Parathyroid adenoma (tissue), 2 donors: ENCODE results near the gene TNS3.

Source experiments
- H2AFZ ChIP-seq: fragments of 300-600 bp; sonication (generic); one replicate; pipeline ENCODE4 v1.7.0; 2017; ENCODE audit warnings: antibody characterized with exemption, mild to moderate bottlenecking
- H3K27ac ChIP-seq: fragments of 300-600 bp; sonication (generic); one replicate; pipeline ENCODE4 v1.7.0; 2017
- H3K27me3 ChIP-seq: fragments of 300-600 bp; sonication (generic); one replicate; pipeline ENCODE4 v1.7.0; 2017; ENCODE audit warnings: low read length; ENCODE audit not compliant: control insufficient read depth, insufficient read depth
- H3K36me3 ChIP-seq: fragments of 300-600 bp; sonication (generic); one replicate; pipeline ENCODE4 v1.7.0; 2017; ENCODE audit warnings: low read length; ENCODE audit not compliant: control insufficient read depth, insufficient read depth
- H3K4me1 ChIP-seq: fragments of 300-600 bp; sonication (generic); one replicate; pipeline ENCODE4 v1.7.0; 2017; ENCODE audit warnings: control low read depth
- H3K4me2 ChIP-seq: fragments of 300-600 bp; sonication (generic); one replicate; pipeline ENCODE4 v1.7.0; 2017; ENCODE audit warnings: low read length
- H3K4me3 ChIP-seq: fragments of 300-600 bp; sonication (generic); one replicate; pipeline ENCODE4 v1.7.0; 2017; ENCODE audit warnings: low read depth, low read length
- H3K79me2 ChIP-seq: fragments of 300-600 bp; sonication (generic); one replicate; pipeline ENCODE4 v1.7.0; 2017; ENCODE audit warnings: control low read depth
- H3K9ac ChIP-seq: fragments of 300-600 bp; sonication (generic); one replicate; pipeline ENCODE4 v1.7.0; 2017; ENCODE audit warnings: mild to moderate bottlenecking
- H3K9me3 ChIP-seq: fragments of 300-600 bp; sonication (generic); one replicate; pipeline ENCODE4 v1.7.0; 2017; ENCODE audit warnings: low read length; ENCODE audit not compliant: control insufficient read depth
- CTCF ChIP-seq: fragments of 300-600 bp; sonication (generic); IDR thresholded peaks from one replicate; pipeline ENCODE4 v1.7.0; 2017; ENCODE audit warnings: antibody characterized with exemption, mild to moderate bottlenecking
- donor health status: primary hyperparathyroidism.

TNS3 gene

GRCh38 chr7:47336472-47337425 lies 245.2 kb downstream of the TNS3 start:
- no peak overlapping the region for H2AFZ ChIP-seq
- H3K4me3 ChIP-seq = no peak overlapping the region
- TF ChIP-seq CTCF = no peak
- peaks cover 17% of the 10 kb centered on the region for H3K79me2 ChIP-seq
- H3K27me3 ChIP-seq = no peaks in the 10 kb centered on the region
- H3K4me1 ChIP-seq = peaks cover 16% of the 10 kb centered on the region
- H3K9ac ChIP-seq = no peak overlapping the region
- no peaks in the 10 kb centered on the region for H3K36me3 ChIP-seq
- H3K9me3 ChIP-seq = no peaks in the 10 kb centered on the region
- H3K4me2 ChIP-seq = no peak overlapping the region
- peak overlapping the region; percentile 44 for H3K27ac ChIP-seq

GRCh38 chr7:47335557-47336471 lies 246.1 kb downstream of the TNS3 start:
- peaks cover 22% of the 10 kb centered on the region for H3K79me2 ChIP-seq
- no peak overlapping the region for H3K4me2 ChIP-seq
- H3K27ac ChIP-seq = peak overlapping the region; percentile 24
- H3K4me1 ChIP-seq = peaks cover 16% of the 10 kb centered on the region
- H2AFZ ChIP-seq = no peak overlapping the region
- TF ChIP-seq CTCF = no peak
- H3K27me3 ChIP-seq = no peaks in the 10 kb centered on the region
- H3K9ac ChIP-seq = no peak overlapping the region
- no peak overlapping the region for H3K4me3 ChIP-seq
- no peaks in the 10 kb centered on the region for H3K36me3 ChIP-seq
- H3K9me3 ChIP-seq = no peaks in the 10 kb centered on the region

- no peak overlapping the region for H3K4me2 ChIP-seq
- peaks cover 16% of the 10 kb centered on the region for H3K4me1 ChIP-seq
- no peaks in the 10 kb centered on the region for H3K27me3 ChIP-seq
- H3K9me3 ChIP-seq = no peaks in the 10 kb centered on the region
- peaks cover 24% of the 10 kb centered on the region for H3K79me2 ChIP-seq
- H3K4me3 ChIP-seq = no peak overlapping the region
- no peak for TF ChIP-seq CTCF
- no peaks in the 10 kb centered on the region for H3K36me3 ChIP-seq
- H2AFZ ChIP-seq = no peak overlapping the region
- no peak overlapping the region for H3K9ac ChIP-seq
- no peak overlapping the region for H3K27ac ChIP-seq
These were observed 246.8 kb downstream of the TNS3 start for GRCh38 chr7:47335071-47335470.

GRCh38 chr7:47333959-47334358 lies 248.0 kb downstream of the TNS3 start:
- H3K79me2 ChIP-seq = peaks cover 26% of the 10 kb centered on the region
- no peaks in the 10 kb centered on the region for H3K9me3 ChIP-seq
- peaks cover 27% of the 10 kb centered on the region for H3K4me1 ChIP-seq
- H3K9ac ChIP-seq = no peak overlapping the region
- no peaks in the 10 kb centered on the region for H3K27me3 ChIP-seq
- no peaks in the 10 kb centered on the region for H3K36me3 ChIP-seq
- TF ChIP-seq CTCF = no peak
- no peak overlapping the region for H3K4me3 ChIP-seq
- no peak overlapping the region for H3K4me2 ChIP-seq
- H2AFZ ChIP-seq = no peak overlapping the region
- H3K27ac ChIP-seq = no peak overlapping the region
